ENCODE results near the gene USP48.
"Not testable (repeated sequence)": the region's sequence is repeated elsewhere in the genome, so short reads cannot be mapped to it uniquely, and the experiment has no call there.

The USP48 gene

GRCh38 chr1:21773585-21773984 is 9.4 kb downstream of the USP48 start:
- no peak overlapping the region for H3K4me3 ChIP-seq (ENCODE audit: low read depth, low read length)
- no peak for TF ChIP-seq CTCF (conservative IDR thresholded peaks at IDR 0.05; ENCODE audit: low read depth, low read length)
- no peak for DNase-seq (ENCODE audit: low read depth)

- not testable (repeated sequence) for H3K4me3 ChIP-seq (ENCODE audit: low read depth, low read length); DNase-seq (ENCODE audit: low read depth)
These were observed 11.3 kb downstream of the USP48 start for GRCh38 chr1:21771672-21772071.

DNA sequence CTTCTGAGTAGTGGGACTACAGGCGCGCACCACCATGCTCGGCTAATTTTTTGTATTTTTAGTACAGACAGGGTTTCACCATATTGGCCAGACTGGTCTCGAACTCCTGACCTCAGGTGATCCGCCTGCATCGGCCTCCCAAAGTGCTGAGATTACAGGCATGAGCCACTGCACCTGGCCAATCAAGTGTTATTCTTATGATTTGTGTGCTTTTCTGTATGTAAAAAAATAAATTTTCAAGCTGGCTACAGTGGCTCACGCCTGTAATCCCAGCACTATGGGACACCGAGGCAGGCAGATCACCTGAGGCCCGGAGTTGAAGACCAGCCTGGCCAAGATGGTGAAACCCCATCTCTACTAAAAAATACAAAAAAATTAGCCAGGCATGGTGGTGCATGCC is 12.3 kb downstream of the USP48 start:
- H3K4me3 ChIP-seq (ENCODE audit: low read depth, low read length); DNase-seq (ENCODE audit: low read depth): not testable (repeated sequence)

- no peak overlapping the region for H3K4me3 ChIP-seq (ENCODE audit: low read depth, low read length)
- DNase-seq (ENCODE audit: low read depth) = no peak
- TF ChIP-seq CTCF (conservative IDR thresholded peaks at IDR 0.05; ENCODE audit: low read depth, low read length) = no peak
These were observed 12.7 kb downstream of the USP48 start for GRCh38 chr1:21770201-21770600.

GRCh38 chr1:21767106-21767505 is 15.8 kb downstream of the USP48 start:
- not testable (repeated sequence) for H3K4me3 ChIP-seq (ENCODE audit: low read depth, low read length); DNase-seq (ENCODE audit: low read depth)

- no peak for DNase-seq (ENCODE audit: low read depth)
- H3K4me3 ChIP-seq (ENCODE audit: low read depth, low read length) = no peak overlapping the region
- no peak for TF ChIP-seq CTCF (conservative IDR thresholded peaks at IDR 0.05; ENCODE audit: low read depth, low read length)
These were observed 16.7 kb downstream of the USP48 start for GRCh38 chr1:21766210-21766609.

DNA sequence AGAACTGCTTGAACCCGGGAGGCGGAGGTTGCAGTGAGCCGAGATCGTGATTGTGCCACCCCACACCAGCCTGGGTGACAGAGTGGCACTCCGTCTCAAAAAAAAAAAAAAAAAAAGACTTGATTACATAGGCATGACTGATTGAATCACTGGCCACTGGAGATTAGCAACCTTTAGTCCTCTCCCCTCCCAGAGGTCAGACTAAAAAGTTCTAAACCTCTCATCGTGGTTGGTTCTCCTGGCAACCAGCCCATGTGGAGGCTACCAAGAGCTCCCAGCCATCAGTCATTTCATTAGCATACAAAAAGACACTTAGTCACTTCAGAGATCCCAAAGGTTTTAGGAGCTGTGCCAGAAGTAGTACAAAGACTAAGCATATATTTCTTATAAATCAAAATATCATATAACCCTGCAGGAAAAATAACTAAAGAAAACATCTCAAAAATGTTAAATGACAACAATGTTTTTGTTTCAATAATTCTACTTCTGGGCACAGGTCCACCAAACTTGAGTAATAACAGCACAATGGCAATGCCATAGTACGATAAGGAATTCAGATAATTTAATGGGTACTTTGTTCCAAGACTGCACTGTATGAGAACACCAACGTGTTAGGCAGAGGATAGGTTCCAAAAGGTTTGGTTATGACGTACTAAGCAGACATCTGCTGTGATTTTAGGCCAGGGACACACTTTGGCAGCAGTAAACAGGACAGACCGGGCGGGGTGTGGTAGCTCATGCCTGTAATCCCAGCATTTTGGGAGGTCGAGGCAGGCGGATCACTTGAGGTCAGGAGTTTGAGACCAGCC is 18.1 kb downstream of the USP48 start:
- H3K4me3 ChIP-seq (ENCODE audit: low read depth, low read length) = no peak overlapping the region
- peak; percentile 72 for DNase-seq (ENCODE audit: low read depth)
- no peak for TF ChIP-seq CTCF (conservative IDR thresholded peaks at IDR 0.05; ENCODE audit: low read depth, low read length)

DNA sequence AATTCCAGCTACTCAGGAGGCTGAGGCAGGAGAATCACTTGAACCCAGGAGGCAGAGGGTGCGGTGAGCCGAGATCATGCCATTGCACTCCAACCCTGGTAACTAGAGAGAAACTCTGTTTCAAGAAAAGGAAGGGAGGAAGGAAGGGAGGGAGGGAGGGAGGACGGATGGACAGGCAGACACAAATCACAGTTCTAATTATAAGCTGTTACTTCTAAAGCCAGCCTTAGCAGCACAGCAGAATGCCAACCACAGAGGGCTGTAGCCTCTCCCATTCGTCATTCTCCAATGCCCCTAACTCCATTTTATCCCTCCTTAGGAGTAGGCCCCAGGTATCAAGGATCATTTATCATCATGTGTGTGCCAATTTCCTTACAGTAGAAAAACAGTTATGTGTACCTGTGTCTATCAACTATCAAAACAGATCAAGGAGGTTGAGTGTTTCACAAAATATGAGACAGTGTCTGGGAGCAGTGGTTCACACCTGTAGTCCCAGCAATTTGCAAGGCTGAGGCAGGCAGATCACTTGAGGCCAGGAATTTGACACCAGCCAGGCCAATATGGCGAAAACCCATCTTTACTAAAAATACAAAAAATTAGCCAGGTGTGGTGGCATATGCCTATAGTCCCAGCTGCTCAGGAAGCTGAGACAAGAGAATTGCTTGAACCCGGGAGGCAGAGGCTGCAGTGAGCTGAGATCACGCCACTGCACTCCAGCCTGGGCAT is 19.1 kb downstream of the USP48 start:
- H3K4me3 ChIP-seq (ENCODE audit: low read depth, low read length) = no peak overlapping the region
- no peak for DNase-seq (ENCODE audit: low read depth)
- TF ChIP-seq CTCF (conservative IDR thresholded peaks at IDR 0.05; ENCODE audit: low read depth, low read length) = no peak

All from choroid plexus epithelial cell (primary cell).